Mesothelial cell of epicardium (in vitro differentiated cells): ENCODE data around the gene RGL4. TPM values are rescaled to one million over a fixed set of nuclear protein-coding genes. Genes with fewer than 3 reads are reported as not detected.

Experiments used
- DNase-seq, 2 experiments: peaks; one replicate each; pipeline ENCODE4 v3.0.0; 2021; ENCODE audit warnings: low spot score in 2 of 2; ENCODE audit not compliant: unreplicated experiment in 2 of 2
- H3K27ac Mint-ChIP-seq: 2 replicates; pipeline ENCODE4 v1.8.0; 2021; ENCODE audit warnings: mixed read lengths
- H3K27me3 Mint-ChIP-seq: 2 replicates; pipeline ENCODE4 v1.8.0; 2021; ENCODE audit warnings: low read depth, mixed read lengths
- H3K36me3 Mint-ChIP-seq: 2 replicates; pipeline ENCODE4 v1.8.0; 2021; ENCODE audit warnings: mixed read lengths
- H3K4me1 Mint-ChIP-seq: 2 replicates; pipeline ENCODE4 v1.8.0; 2021; ENCODE audit warnings: mixed read lengths
- H3K4me3 Mint-ChIP-seq: 2 replicates; pipeline ENCODE4 v1.8.0; 2021; ENCODE audit warnings: mild to moderate bottlenecking, moderate library complexity, mixed read lengths
- H3K9me3 Mint-ChIP-seq: 2 replicates; pipeline ENCODE4 v1.8.0; 2021; ENCODE audit warnings: mixed read lengths
- total RNA-seq: library from RNA; stranded (reverse); gene quantifications from 3 replicates; pipeline ENCODE4 v1.2.1, GENCODE V29; 2021
- TF ChIP-seq, protein P1 (sequence below): fragments of 200-600 bp; sonication (generic); IDR thresholded peaks from one replicate; pipeline ENCODE4 v1.5.0; 2021; ENCODE audit warnings: antibody characterized with exemption; ENCODE audit not compliant: unreplicated experiment

The RGL4 gene
- total RNA-seq, 1 donor from 2014 or later, result not detected

DNA sequence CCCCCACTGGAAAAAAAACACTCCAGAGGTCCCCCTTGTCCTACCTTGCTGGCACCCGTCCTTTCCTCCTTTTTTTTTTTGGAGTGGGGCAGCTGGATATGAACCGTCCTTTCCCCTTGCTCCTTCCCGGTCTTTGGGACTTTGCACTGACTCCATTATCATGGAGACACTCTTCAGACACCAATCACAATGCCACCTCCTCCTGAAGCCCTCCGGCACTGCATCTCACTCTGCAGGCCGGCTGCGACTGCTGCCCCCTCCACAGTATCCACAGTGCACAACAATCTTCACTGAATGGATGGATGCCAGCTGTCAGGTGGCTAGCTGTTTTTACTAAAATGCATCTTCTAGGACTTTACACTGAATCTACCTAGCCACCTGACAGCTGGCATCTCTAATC, 12.7 kb upstream of the RGL4 start:
- Mint-ChIP-seq H3K36me3 (peaks cover 8% of the 10 kb centered on the region), H3K4me3 (no peak overlapping the region), H3K27ac (no peak overlapping the region), H3K4me1 (no peaks in the 10 kb centered on the region), H3K9me3 (no peaks in the 10 kb centered on the region), H3K27me3 (no peaks in the 10 kb centered on the region)
- no peak for DNase-seq
- TF ChIP-seq, protein P1, sequence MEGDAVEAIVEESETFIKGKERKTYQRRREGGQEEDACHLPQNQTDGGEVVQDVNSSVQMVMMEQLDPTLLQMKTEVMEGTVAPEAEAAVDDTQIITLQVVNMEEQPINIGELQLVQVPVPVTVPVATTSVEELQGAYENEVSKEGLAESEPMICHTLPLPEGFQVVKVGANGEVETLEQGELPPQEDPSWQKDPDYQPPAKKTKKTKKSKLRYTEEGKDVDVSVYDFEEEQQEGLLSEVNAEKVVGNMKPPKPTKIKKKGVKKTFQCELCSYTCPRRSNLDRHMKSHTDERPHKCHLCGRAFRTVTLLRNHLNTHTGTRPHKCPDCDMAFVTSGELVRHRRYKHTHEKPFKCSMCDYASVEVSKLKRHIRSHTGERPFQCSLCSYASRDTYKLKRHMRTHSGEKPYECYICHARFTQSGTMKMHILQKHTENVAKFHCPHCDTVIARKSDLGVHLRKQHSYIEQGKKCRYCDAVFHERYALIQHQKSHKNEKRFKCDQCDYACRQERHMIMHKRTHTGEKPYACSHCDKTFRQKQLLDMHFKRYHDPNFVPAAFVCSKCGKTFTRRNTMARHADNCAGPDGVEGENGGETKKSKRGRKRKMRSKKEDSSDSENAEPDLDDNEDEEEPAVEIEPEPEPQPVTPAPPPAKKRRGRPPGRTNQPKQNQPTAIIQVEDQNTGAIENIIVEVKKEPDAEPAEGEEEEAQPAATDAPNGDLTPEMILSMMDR, result no peak

- no peak for DNase-seq
- Mint-ChIP-seq H3K27me3 (no peaks in the 10 kb centered on the region), H3K4me3 (no peak overlapping the region), H3K27ac (no peak overlapping the region), H3K36me3 (peaks cover 7% of the 10 kb centered on the region), H3K9me3 (no peaks in the 10 kb centered on the region), H3K4me1 (peaks cover 4% of the 10 kb centered on the region)
- TF ChIP-seq, protein P1, result peak; percentile 16
Measured at GRCh38 chr22:23681026-23681809, 9.6 kb upstream of the RGL4 start.

DNA sequence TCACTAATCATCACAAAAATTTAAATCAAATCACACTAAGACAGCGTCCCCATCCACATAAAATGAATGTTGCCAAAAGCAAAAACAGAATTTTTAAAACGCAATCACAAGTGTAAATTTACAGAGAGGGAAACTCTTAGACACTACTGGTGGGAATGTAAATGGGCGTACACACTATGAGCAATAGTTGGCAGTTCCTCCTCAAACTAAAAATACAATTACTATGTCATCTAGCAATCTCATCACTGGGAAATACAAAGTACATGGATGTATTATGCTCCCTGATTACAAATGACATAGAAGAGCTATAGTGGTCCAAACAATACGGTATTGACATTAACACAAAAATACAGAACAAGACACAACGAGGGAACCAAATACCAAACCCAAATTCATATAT, 8.7 kb upstream of the RGL4 start:
- H3K4me1 Mint-ChIP-seq, result peaks cover 4% of the 10 kb centered on the region
- no peak overlapping the region for H3K27ac Mint-ChIP-seq
- H3K9me3 Mint-ChIP-seq, result no peaks in the 10 kb centered on the region
- TF ChIP-seq, protein P1, result no peak
- H3K4me3 Mint-ChIP-seq, result no peak overlapping the region
- DNase-seq, result no peak
- peaks cover 7% of the 10 kb centered on the region for H3K36me3 Mint-ChIP-seq
- no peaks in the 10 kb centered on the region for H3K27me3 Mint-ChIP-seq

DNA sequence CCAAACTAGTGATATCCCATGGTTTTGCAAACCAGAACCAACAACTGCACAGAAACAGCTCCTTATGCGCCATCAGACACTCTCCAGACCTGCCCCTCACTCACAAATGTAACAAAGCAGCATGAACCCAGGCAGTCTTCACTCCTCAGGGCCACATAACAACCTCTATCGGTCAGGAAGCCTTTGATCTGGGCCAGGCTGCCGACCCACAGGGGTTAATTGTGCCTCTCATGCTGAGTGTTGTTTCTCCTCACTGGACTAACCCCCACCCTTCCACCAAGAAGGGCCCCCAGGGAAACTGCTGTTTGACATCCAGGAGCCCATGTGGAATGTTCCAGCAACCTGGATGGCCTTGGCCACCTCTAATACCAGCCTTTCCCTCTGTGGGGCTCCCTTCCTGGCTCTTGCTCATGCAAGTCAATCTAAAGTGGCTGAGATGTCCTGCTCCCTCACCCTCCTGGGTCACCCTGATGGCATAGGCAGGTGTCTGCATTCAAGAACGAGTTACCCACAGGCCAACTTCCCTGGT, 7.9 kb upstream of the RGL4 start:
- TF ChIP-seq, protein P1, result no peak
- H3K9me3 Mint-ChIP-seq, result no peaks in the 10 kb centered on the region
- no peak for DNase-seq
- no peak overlapping the region for H3K27ac Mint-ChIP-seq
- peaks cover 4% of the 10 kb centered on the region for H3K4me1 Mint-ChIP-seq
- H3K27me3 Mint-ChIP-seq, result no peaks in the 10 kb centered on the region
- H3K4me3 Mint-ChIP-seq, result no peak overlapping the region
- H3K36me3 Mint-ChIP-seq, result peaks cover 7% of the 10 kb centered on the region

DNA sequence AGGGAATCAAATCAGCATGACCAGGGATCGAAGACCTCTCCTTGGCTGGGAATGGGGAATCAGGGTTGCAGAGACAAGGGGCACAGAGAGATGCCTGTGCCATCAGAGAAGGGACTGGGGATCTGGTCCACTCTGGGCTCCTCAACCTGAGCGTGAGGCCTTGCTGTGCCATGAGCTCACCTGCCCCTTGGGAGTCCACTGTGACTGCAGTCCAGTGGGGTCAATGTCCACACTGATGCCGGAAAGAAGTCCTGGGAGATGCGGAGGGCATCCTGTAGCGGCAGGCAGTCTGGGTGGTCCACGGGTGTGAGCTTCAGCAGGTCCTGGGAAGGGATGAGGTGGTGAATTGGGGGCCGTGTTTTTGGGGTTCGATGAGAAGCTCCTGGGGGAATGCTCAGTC, 7.3 kb upstream of the RGL4 start:
- no peak for DNase-seq
- Mint-ChIP-seq H3K36me3 (peaks cover 7% of the 10 kb centered on the region), H3K9me3 (no peaks in the 10 kb centered on the region), H3K4me3 (no peak overlapping the region), H3K27me3 (no peaks in the 10 kb centered on the region), H3K4me1 (peaks cover 4% of the 10 kb centered on the region), H3K27ac (no peak overlapping the region)
- TF ChIP-seq, protein P1, result no peak
